Neutrophil (primary cell): Measurements from ENCODE around the gene WWP2.
"Not testable (repeated sequence)": the region's sequence is repeated elsewhere in the genome, so short reads cannot be mapped to it uniquely, and the experiment has no call there.

Experiments
- H3K27ac ChIP-seq: fragments of 200-600 bp; sonication (generic); 2 replicates; pipeline ENCODE4 v1.5.1; 2016; ENCODE audit warnings: mild to moderate bottlenecking, moderate library complexity
- H3K27me3 ChIP-seq: fragments of 200-600 bp; sonication (generic); 2 replicates; pipeline ENCODE4 v1.6.0; 2016; ENCODE audit warnings: mild to moderate bottlenecking
- H3K36me3 ChIP-seq: fragments of 200-600 bp; sonication (generic); 2 replicates; pipeline ENCODE4 v1.5.1; 2017
- H3K4me1 ChIP-seq, 2 experiments: fragments of 200-600 bp in 1 of 2; sonication (generic) in 1 of 2; 1 replicate in 1 of 2; 2 replicates in 1 of 2; pipeline versions ENCODE4 v1.5.1 to v1.6.1; 2013 to 2016; ENCODE audit warnings: low read depth in 1 of 2, low read length in 1 of 2, mild to moderate bottlenecking in 1 of 2, moderate library complexity in 1 of 2; ENCODE audit not compliant: control insufficient read depth in 1 of 2, insufficient read depth in 1 of 2
- H3K4me3 ChIP-seq, 2 experiments: fragments of 200-600 bp in 1 of 2; sonication (generic) in 1 of 2; 1 replicate in 1 of 2; 2 replicates in 1 of 2; pipeline ENCODE4 v1.5.1; 2013 to 2016; ENCODE audit warnings: low read depth in 1 of 2, low read length in 1 of 2, mild to moderate bottlenecking in 1 of 2, moderate library complexity in 1 of 2
- H3K9me3 ChIP-seq: fragments of 200-600 bp; sonication (generic); 2 replicates; pipeline ENCODE4 v1.5.1; 2016

The WWP2 gene

GRCh38 chr16:69951017-69951671, 189.0 kb downstream of the WWP2 start, which contains the start of gene CLEC18A:
Gene CLEC18A, plus strand, starts transcription at chr16:69951334. Its CDS starts 33 bp downstream, at chr16:69951367.
- not testable (repeated sequence) for H3K36me3 ChIP-seq, H3K27me3 ChIP-seq, H3K4me1 ChIP-seq, H3K9me3 ChIP-seq, H3K27ac ChIP-seq, H3K4me3 ChIP-seq

GRCh38 chr16:69951672-69952031, 189.5 kb downstream of the WWP2 start:
- not testable (repeated sequence) for H3K27ac ChIP-seq, H3K9me3 ChIP-seq, H3K4me3 ChIP-seq, H3K4me1 ChIP-seq, H3K27me3 ChIP-seq, H3K36me3 ChIP-seq

GRCh38 chr16:69952116-69952515, 190.0 kb downstream of the WWP2 start:
- H3K4me1 ChIP-seq, H3K4me3 ChIP-seq: not testable (repeated sequence)

GRCh38 chr16:69952572-69953355, 190.6 kb downstream of the WWP2 start:
- not testable (repeated sequence) for H3K4me3 ChIP-seq, H3K4me1 ChIP-seq, H3K27me3 ChIP-seq, H3K9me3 ChIP-seq, H3K36me3 ChIP-seq, H3K27ac ChIP-seq

More at GRCh38 chr16:69952116-69952515, 190.0 kb downstream of the WWP2 start:
- not testable (repeated sequence) for H3K36me3 ChIP-seq, H3K27me3 ChIP-seq, H3K27ac ChIP-seq, H3K9me3 ChIP-seq

GRCh38 chr16:69954241-69954640, 192.1 kb downstream of the WWP2 start:
- not testable (repeated sequence) for H3K36me3 ChIP-seq, H3K4me1 ChIP-seq, H3K27ac ChIP-seq, H3K27me3 ChIP-seq, H3K9me3 ChIP-seq, H3K4me3 ChIP-seq

GRCh38 chr16:69963312-69963711, 201.2 kb downstream of the WWP2 start:
- H3K4me1 ChIP-seq, H3K36me3 ChIP-seq, H3K27ac ChIP-seq, H3K9me3 ChIP-seq, H3K4me3 ChIP-seq: not testable (repeated sequence)
- H3K27me3 ChIP-seq = peaks cover 14% of the 10 kb centered on the region

- not testable (repeated sequence) for H3K9me3 ChIP-seq, H3K36me3 ChIP-seq, H3K27ac ChIP-seq, H3K4me1 ChIP-seq
- peak overlapping the region in 1 of 2 experiments; percentile 36 for H3K4me3 ChIP-seq
- H3K27me3 ChIP-seq = peaks cover 14% of the 10 kb centered on the region
These were observed 203.0 kb downstream of the WWP2 start for GRCh38 chr16:69964960-69965660.

GRCh38 chr16:69965661-69966054, 203.5 kb downstream of the WWP2 start:
- H3K9me3 ChIP-seq, H3K27ac ChIP-seq, H3K4me3 ChIP-seq, H3K36me3 ChIP-seq, H3K4me1 ChIP-seq: not testable (repeated sequence)
- peaks cover 14% of the 10 kb centered on the region for H3K27me3 ChIP-seq

GRCh38 chr16:69967688-69968087, 205.6 kb downstream of the WWP2 start:
- H3K4me1 ChIP-seq, H3K36me3 ChIP-seq, H3K27ac ChIP-seq, H3K9me3 ChIP-seq, H3K4me3 ChIP-seq: not testable (repeated sequence)
- peaks cover 14% of the 10 kb centered on the region for H3K27me3 ChIP-seq

GRCh38 chr16:69968125-69968524, 206.0 kb downstream of the WWP2 start:
- H3K9me3 ChIP-seq, H3K36me3 ChIP-seq, H3K27ac ChIP-seq, H3K4me1 ChIP-seq, H3K4me3 ChIP-seq: not testable (repeated sequence)
- H3K27me3 ChIP-seq = peaks cover 14% of the 10 kb centered on the region

- not testable (repeated sequence) for H3K9me3 ChIP-seq, H3K36me3 ChIP-seq, H3K4me3 ChIP-seq, H3K4me1 ChIP-seq, H3K27ac ChIP-seq
- H3K27me3 ChIP-seq = peaks cover 13% of the 10 kb centered on the region
These were observed 207.5 kb downstream of the WWP2 start for GRCh38 chr16:69969657-69970056.

GRCh38 chr16:69972120-69972519, 210.0 kb downstream of the WWP2 start:
- H3K27me3 ChIP-seq, H3K9me3 ChIP-seq, H3K4me1 ChIP-seq, H3K36me3 ChIP-seq, H3K4me3 ChIP-seq, H3K27ac ChIP-seq: not testable (repeated sequence)

- not testable (repeated sequence) for H3K36me3 ChIP-seq, H3K4me3 ChIP-seq, H3K27ac ChIP-seq, H3K9me3 ChIP-seq, H3K4me1 ChIP-seq, H3K27me3 ChIP-seq
These were observed 210.8 kb downstream of the WWP2 start for GRCh38 chr16:69972935-69973334.

GRCh38 chr16:69985196-69985595, 223.1 kb downstream of the WWP2 start:
- H3K27ac ChIP-seq, H3K27me3 ChIP-seq, H3K4me1 ChIP-seq, H3K36me3 ChIP-seq, H3K4me3 ChIP-seq, H3K9me3 ChIP-seq: not testable (repeated sequence)
